Hippocampal formation (tissue), 2 donors: ENCODE data around the gene DNAAF8.
"Not testable (repeated sequence)": the region's sequence is repeated elsewhere in the genome, so short reads cannot be mapped to it uniquely, and the experiment has no call there.

Experiments used
- DNase-seq, 2 donors: peaks; one replicate each; lab custom pipeline; 2025; lab: John Stamatoyannopoulos, UW

The DNAAF8 gene

GRCh38 chr16:4783251-4783950 is 49.1 kb downstream of the DNAAF8 start:
- no peak for DNase-seq

DNA sequence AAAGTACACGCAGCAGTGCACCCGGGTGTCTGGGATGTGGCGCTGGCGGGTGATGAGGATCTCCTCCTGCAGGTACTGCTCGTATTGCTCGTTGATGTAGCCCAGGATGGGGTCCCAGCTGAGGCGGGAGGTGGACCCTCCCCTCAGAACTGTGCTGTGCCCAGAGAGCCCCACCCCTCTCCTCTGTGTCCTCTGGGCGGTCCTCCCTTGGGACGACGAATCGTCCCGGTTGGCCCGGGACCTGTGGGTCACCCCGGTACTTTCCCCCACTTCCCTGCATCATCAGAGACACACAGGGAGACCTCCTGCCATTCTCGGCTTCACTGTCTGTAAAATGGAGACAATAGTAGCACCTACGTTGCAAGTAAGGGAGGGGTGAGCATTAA is 49.6 kb downstream of the DNAAF8 start:
- no peak for DNase-seq

DNA sequence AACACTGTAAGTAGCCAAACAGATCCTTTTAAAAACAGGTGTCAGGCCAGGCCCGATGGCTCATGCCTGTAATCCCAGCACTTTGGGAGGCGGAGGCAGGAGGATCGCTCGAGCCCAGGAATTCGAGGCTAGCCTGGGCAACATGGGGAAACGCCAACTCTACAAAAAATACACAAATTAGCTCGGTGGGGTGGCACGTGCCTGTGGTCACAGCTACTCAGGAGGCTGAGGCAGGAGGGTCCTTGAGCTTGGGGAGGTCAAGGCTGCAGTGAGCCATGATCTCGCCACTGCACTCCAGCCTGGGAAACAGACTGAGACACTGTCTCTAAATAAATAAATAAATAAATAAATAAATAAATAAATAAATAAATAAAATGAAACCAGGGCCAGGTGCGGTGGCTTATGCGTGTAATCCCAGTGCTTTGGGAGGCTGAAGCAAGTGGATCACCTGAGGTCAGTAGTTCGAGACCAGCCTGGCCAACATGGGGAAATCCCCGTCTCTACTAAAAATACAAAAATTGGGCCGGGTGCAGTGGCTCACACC is 50.2 kb downstream of the DNAAF8 start:
- DNase-seq, result not testable (repeated sequence)

- DNase-seq, result no peak
Measured at GRCh38 chr16:4785758-4786433, 51.6 kb downstream of the DNAAF8 start.

GRCh38 chr16:4787068-4787467 is 52.7 kb downstream of the DNAAF8 start:
- no peak for DNase-seq

DNA sequence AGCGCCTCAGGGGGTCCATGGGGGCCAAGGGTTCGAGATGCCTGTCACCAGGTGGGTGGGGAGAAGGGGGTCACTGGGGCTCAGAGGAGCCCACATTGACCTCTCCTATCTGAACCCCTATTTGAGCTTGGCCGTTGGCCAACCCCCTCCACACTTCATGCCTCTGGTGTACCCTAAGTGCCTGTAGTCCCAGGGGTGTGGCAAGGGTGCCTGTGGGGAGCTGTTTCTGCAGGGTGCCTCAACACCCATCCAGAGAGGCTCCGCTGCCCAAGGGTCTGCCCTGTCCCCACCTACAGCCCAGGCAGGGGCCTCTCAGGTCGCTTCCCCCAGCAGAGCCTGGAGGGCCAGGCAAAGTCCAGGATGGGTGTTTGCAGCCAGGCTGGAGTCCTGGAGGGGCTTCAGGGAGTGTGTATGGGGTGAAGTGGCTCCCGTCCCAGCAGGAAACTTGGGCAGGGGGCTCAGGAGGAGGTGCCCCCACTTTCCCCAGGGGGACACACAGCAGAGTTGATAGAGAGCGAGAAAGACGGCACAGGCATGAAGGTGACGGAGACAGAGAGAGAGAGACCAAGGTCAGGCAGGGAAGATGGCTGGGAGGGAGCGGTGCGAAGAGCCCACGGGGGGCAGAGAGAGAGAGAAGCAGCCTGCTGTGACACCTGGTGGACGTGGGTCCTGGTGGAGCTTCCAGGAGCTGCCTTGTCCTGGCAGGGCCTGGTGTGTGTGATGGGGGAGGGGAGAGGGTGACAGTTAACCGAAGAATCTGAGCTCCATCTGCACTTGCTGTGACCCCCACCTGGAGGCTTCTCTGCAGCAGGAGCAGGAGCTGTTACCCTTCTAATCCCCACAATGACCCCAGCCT is 53.5 kb downstream of the DNAAF8 start, which contains the start of gene SEPTIN12:
TSS of gene SEPTIN12 (minus strand) at position 719 of the 856 bp plus-strand sequence. CDS start at position 19, 700 bp downstream.
- DNase-seq, result no peak

DNA sequence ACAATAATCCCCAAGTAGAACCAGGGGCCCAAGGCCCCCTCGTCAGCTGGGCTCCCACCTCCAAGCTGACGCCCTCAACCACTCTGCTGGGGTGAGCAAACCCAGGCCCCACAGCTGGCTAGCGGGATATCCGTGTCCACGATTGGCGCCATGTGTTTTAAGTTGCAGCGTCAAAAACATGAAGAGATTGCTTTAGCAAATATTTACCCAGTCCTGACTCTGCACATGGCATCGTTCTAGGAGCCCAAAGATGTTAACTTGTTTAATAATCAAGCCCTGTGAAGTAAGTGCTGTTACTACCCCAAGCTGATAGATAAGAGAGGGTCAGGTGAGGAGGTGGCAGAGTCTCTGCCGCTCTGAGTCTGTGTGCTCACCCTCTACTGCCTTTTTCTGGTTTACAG is 54.2 kb downstream of the DNAAF8 start:
- no peak for DNase-seq

DNA sequence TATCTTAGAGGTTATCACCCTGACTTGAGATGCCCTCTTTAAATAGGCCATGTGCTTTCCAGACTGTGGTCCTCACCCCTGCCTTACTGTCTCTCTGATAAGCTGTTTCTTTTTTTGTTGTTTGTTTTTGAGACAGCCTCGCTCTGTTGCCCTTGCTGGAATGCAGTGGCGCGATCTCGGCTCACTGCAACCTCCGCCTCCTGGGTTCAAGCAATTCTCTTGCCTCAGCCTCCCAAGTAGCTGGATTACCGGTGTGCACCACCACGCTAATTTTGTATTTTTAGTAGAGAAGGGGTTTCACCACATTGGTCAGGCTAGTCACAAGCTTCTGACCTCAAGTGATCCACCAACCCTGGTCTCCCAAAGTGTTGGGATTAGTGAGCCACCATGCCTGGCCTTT is 54.6 kb downstream of the DNAAF8 start:
- no peak for DNase-seq

GRCh38 chr16:4790261-4790660 is 55.9 kb downstream of the DNAAF8 start:
- no peak for DNase-seq

DNA sequence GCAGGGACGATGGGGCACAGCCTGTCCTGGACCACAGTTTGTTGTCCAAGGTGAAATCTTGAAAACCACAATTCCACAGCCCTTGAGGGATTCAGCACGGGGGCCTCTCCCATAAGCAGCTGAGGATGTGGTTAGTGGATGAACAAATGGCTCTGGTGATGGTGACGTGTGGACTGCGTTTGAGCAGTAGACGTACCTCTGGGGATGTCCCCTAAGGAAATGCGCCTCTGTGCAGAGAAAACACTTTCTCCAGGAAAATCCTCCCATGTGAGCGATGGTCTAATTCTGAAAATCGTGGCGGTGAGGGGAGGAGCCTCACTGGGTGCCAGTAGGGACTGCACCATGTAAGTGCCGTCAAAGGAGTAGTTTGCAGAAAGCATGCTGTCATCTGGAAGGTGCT is 56.5 kb downstream of the DNAAF8 start:
- DNase-seq, result no peak

DNA sequence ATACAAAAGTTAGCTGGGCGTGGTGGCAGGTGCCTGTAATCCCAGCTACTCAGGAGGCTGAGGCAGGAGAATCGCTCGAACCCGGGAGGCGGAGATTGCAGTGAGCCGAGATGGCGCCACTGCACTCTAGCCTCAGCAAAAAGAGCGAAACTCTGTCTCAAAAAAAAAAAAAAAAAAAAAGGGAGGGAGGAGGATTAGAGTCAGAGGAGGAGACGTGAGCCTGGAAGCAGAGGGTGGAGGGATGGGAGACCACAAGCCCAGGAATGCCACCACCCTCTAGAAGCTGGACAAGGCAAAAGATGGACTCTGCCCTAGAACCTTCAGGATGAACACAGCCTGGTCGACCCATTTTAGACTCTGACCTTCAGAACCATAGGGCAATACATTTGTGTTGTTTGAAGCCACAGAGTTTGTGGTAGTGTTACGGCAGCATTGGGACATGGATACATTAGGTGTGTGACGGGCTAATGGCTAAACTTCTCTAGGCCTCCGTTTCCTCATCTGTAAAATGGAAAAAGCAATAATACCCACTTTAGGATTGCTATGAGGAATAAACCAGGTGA is 58.7 kb downstream of the DNAAF8 start:
- DNase-seq, result no peak

- DNase-seq, result no peak
Measured at GRCh38 chr16:4795181-4795827, 61.0 kb downstream of the DNAAF8 start, which contains the start of gene SMIM22. TSS of gene SMIM22 (plus strand) at chr16:4795369. CDS start at chr16:4795735, 366 bp downstream.

- no peak for DNase-seq
Measured at GRCh38 chr16:4795828-4796572, 61.7 kb downstream of the DNAAF8 start.

- no peak for DNase-seq
Measured at GRCh38 chr16:4796982-4797804, 62.9 kb downstream of the DNAAF8 start.

GRCh38 chr16:4797805-4798252 is 63.5 kb downstream of the DNAAF8 start:
- DNase-seq, result no peak

DNA sequence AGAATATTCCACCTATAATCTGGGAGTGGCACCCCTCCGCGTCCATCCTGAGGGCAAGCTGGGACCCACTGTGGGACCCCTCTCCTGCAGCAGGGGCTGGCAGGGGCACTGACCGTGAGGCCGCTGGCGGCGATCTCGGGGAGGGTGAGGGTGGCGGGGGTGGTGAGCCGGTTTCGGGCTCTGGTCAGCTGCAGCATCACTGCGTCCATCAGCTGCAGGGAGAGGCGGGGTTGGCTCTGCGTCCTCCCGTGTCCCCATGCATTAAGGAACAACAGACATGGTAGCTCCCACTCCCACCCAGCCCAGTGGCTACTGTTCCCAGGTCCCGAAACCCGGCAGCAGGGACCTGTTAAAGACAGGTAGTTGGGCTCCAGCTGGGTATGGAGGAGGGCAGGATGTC is 64.1 kb downstream of the DNAAF8 start:
- DNase-seq, result no peak
